HG03460 (cell line): ENCODE results near the gene TMEM259.
A peak's percentile ranks its signal among the peaks of the same experiment; 100 is the strongest.
"Not testable (repeated sequence)": the region's sequence is repeated elsewhere in the genome, so short reads cannot be mapped to it uniquely, and the experiment has no call there.

Experiments used
- ATAC-seq: cut with Tn5 transposase; IDR thresholded peaks from one replicate; pipeline ENCODE4 v1.9.1; 2021; ENCODE audit not compliant: unreplicated experiment

Gene TMEM259

DNA sequence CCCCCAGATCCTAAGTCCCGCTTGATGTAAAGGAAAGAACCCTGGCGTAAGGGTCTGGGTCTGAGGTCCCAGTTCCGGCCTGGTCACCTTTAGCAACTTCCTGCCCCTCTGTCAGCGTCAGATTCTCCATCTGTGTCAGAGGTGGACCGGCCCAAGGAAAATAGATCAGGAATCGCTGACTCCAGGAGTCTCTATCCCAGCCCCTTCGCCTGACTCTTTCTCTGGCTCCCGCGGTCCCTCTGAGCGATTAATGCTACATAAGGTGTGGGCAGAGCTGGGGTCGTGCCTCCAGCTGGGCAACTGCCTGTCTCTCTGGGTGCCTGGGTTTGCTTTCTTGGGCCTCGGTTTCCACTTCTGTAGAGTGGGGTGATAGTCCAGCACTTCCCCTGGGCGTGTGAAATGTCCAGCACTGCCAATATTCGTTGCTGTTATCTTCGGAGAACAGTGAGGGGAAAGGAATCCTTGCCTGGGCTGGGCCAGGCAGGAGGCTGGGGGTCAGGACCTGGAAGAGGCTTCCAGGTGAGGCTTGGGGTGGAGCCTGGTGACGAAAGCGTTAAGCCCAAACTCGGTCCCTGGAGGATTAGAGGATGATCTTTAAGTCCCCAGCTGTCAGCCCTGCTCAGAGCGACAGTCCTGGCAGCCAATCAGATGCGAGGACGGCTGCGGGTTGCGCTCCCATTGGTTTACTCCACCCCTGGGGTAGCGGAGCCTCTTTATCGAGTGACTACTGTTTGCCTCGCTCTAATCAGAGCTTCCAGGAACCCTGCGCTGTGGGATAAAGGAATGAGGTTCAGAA, 19.8 kb upstream of the TMEM259 start:
- ATAC-seq = peak; percentile 41

DNA sequence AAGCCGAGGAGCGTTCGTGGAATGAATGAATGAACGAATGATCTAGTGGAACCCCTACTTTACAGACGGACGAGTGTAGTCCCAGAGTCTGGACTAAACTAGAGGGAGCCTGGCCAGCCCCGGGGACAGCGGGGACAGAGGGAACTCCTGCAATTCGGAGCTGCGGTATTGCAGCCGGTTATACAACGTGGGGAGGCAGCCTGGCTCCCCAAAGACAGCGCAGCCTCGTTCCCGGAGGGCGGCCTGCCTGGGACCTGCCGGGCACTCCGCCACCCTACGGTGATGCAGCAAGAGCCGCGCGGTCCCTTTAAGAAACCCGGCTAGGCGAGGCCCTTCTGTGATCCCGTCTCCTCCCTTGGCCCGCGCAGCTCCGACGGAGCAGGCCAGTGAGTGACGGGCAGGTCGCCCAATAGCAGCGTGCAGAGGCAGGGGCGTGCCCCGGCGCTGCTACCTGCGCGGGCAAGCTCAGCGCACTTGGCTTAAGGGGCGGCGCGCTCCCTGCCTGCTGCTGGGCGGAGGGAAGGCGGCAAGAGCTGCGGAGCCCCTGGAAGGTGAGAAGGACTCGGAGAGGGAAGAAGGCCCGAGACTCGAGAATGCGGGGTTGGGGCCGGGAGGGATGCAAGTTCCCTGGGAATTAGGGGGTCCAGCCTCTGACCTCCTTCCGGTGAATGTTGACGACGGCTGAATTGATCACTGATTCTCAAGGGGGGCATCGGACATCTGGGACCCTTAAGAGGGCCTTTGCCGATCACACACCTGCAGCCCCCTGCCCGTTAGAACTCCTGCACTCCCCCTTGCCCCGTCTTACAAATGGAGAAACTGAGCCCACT, 18.9 kb upstream of the TMEM259 start, which contains the start of gene ABCA7:
TSS of gene ABCA7 (plus strand) at position 462 of the 830 bp plus-strand sequence. CDS start 1,255 bp downstream, outside the sequence.
- peak; percentile 65 for ATAC-seq

DNA sequence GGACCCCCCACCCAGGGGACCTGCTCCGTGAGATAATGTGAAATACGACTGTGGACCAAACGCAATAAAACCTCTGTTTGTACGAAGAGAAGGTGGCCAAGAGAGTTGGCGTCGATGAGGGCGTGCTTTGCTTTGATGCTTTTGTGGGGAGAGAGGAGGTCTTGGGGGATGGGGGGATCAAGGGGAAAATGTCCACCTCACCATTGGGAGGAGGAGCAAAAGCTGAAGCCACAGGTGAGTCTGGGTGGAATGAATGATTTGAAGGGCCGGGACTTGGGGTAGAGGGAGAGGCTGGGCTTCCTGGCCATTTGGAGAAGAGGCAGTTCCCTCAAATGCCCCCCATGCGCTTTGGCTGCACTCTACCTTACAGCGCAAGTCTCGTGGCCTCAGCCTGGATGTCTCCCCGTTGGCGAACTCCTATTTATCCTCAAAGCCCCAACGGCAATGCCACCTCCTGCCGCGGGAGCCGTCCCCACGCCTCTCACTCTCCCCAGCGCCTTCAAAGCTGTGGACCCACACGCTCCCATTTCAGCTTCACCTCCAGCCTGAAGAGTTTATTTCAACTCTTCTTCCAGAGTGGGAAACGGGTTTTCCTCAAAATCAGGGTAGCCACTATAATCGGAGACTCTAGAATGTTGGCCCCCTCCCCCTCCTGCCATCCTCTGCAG, 18.2 kb upstream of the TMEM259 start:
- ATAC-seq = no peak

DNA sequence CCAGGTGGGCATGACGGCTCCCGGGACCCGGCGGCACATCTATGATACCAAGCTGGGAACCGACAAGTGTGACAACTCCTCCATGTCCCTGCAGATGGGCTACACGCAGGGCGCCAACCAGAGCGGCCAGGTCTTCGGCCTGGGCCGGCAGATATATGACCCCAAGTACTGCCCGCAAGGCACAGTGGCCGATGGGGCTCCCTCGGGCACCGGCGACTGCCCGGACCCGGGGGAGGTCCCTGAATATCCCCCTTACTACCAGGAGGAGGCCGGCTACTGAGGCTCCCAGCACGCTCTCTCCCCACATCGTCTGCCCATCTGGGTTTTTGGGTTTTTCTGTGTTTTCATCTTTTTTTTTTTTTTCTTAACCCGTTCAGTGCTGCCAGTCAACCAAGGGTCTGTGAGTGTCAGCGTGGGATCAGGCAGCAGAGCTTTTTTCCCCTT, 16.7 kb upstream of the TMEM259 start:
- no peak for ATAC-seq

DNA sequence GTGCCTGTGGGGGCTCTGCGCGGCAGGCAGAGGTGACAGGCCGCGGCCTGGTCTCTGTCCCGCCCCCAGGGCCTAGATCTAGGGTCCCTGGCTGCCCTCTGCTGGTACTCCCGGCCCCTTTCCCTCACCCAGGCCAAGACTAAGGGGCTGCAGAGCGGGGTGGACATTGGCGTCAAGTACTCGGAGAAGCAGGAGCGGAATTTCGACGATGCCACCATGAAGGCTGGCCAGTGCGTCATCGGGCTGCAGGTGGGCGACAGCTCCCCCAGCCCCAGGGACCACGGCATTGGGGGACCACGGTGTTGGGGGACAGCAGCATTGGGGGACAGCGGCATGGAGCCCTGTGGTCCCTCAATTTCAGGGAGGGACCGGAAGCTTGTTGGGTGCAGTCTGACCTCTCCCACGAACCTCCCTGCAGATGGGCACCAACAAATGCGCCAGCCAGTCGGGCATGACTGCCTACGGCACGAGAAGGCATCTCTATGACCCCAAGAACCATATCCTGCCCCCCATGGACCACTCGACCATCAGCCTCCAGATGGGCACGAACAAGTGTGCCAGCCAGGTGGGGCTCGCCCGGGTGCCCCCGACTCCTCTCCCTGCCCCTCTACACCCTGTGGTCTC, 15.2 kb upstream of the TMEM259 start:
- ATAC-seq = no peak

DNA sequence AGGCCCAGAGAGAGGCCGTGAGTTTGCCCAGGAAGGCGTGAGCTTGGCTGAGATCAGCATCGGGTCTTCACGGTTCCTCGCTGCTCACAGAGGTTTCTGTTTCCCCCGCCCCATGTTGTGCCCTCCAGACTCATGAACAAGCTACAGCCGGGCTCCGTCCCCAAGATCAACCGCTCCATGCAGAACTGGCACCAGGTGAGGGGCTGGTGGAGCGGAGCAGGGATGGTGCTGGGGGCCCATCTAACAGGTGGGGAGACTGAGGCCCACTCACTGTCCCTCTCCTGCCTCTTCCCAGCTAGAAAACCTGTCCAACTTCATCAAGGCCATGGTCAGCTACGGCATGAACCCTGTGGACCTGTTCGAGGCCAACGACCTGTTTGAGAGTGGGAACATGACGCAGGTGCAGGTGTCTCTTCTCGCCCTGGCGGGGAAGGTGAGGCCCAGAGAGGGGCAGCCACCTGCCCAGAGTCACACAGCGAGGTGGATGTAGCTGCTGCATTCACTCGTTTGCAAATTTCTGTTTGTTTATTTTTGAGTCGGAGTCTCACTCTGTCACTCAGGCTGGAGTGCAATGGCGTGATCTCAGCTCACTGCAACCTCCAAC, 11.4 kb upstream of the TMEM259 start:
- ATAC-seq = no peak

DNA sequence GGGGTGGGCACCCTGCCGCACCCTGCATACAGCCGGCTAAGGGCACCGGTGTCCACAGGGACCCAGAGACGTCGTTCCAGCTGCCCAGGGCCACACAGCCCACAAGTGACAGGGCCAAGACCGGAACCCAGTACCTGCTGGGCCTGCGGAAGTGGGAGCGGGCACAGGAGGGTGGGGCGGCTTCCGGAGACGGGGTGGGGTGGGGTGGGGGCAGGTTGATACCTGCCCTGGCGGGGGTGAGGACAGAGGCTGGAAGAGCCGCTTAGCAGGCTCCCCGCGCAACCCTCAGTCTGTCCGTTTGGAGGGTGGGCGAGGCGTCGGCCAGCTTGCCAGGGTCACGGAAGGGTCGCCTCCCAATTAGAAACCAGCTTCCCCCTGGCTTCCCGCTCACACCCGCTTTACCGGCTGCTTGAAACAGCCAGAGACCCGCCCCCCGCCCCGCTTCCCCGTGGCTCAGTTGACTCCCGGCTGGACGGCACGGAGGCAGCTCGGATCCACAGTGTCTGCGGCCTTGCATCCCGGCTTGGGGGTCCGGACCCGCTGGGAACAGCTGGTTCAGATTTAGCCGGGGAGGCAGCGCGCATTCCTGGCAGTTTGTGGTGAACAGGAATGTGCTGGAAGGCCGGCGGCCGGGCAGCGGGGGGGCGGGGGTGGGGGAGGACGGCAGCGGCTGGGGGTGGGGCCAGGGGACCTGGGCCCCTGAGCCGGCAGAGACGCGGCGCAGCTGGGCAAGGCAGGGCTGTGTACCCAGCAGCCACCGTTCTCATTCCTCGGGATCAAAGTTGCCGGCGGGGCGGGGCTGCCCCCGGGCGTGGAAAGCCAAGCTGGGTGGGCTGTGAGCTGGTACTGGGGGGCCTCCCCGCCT, 7.4 kb upstream of the TMEM259 start:
- no peak for ATAC-seq

DNA sequence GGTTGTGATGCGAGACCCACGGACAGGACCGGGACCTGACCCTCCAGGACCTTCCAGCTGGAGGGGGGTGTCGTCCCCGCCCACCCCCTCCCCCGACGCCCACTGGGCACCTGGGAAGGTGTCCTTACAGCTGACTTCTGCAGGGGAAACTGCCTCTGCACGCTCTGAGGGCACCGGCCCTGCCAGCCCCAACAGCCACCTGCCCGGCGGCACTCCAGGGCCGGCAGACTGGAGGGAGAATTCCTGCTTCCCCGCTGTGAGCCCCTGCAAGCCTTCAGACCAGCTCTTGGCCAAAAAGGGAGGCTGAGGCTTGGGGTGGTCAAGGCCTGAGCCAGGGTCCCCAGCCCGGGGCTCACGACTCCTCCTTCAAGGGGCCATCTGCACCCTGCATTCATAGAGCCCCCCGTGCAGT, 6.7 kb upstream of the TMEM259 start:
- ATAC-seq = no peak

DNA sequence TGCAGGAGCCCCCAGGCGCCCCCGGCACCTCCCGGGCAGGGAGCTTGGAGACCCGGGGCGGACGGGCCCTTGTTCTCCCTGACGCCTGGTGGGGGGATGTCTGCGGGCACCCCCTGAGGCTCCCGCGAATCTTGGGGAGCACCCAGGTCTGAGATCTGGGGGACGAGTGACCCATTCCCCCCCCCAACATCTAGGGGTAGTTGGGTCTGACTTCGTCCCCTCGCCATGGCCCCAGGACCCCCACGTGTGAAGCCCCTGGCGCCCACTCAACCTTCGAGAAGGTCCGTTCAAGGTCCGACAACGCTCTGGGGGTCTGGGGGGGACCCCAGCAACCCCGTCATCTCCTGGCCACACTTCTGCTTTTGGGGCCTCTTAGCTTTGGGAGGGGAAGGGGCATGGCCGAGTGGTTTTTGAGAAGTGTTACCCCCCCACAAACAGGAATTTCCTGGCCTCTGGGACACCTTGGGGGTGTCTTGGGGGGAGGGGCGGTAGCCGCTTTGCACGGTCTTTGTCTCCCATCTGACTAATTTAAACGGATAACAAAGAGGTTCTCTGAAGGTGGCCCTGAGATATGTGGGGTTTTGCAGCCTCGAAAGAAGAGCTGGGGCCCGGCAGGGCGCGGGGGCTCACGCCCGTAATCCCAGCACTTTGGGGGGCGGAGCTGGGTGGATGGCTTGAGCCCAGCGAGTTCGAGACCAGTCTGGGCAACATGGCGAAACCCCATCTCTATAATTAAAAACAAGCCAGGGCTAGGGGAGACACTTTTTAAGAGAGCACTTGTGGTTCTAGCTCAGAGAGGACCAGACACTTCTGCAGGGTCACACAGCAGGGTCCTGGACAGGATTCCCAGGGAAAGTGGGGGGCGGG, 6.1 kb upstream of the TMEM259 start:
- ATAC-seq = no peak

DNA sequence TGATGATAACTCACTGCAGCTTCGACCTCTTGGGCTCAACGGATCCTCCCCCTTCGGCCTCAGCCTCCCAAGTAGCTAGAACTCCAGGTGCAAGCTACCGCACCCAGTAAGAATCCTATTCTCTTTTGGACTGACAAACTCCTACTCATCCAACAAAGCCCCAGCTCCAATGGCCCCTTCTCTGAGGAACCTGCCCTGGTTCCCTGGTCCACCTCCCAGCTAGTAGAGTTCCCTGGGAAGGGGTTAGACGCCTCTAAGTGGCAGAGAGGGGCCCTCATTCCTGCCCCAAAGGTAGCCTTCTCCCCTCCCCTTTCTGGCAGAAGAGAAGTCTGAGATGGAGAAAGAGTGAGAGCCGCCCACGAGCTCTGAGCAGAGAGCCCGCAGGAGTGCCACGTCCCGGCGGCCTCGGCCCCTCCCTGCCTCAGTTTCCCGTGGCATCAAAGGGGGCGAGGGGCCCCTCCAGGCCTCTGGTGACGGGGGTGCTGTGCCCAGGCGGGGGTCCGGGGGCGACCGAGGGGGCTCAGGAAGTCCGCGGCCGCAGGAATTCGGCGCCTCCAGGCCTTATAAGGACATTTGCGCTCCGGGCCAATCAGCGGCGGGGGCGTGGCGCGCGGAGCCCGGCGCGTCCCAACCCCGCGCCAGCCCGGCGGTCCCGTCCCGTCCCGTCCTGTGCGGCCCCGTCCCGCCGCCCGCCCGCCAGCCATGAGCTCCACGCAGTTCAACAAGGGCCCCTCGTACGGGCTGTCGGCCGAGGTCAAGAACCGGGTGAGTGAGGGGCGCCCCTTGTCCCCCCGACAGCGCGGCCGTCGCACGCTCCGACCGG, 5.2 kb upstream of the TMEM259 start, which contains the start of gene CNN2:
TSS of gene CNN2 (plus strand) at position 649 of the 823 bp plus-strand sequence. CDS start at position 703, 54 bp downstream.
- ATAC-seq = no peak

DNA sequence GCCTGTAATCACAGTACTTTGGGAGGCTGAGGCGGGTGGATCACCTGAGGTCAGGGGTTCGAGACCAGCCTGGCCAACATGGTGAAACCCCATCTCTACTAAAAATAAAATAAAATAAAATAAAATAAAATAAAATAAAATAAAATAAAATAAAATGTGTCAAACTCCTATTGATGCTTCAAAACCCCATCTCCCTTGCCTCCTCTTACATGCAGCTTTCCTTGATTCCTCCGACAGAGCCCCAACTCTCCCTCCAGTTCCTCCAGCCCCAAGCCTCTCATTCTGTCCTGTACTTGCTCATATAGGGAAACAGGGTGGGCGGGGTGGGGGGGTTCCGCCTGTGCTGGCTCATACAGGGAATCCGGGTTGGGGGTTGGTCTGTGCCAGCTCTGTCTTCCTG, 4.2 kb upstream of the TMEM259 start:
- ATAC-seq = not testable (repeated sequence)

DNA sequence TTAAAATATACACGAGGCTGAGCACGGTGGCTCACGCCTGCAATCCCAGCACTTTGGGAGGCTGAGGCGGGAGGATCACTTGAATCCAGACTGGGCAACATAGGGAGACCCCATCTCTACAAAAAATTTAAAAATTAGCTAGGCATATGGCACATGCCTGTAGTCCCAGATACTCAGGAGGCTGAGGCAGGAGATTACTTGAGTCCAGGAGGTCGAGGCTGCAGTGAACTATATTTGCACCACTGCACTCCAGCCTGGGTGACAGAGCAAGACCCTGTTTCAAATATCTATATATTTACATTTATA, 2.9 kb upstream of the TMEM259 start:
- ATAC-seq = not testable (repeated sequence)

DNA sequence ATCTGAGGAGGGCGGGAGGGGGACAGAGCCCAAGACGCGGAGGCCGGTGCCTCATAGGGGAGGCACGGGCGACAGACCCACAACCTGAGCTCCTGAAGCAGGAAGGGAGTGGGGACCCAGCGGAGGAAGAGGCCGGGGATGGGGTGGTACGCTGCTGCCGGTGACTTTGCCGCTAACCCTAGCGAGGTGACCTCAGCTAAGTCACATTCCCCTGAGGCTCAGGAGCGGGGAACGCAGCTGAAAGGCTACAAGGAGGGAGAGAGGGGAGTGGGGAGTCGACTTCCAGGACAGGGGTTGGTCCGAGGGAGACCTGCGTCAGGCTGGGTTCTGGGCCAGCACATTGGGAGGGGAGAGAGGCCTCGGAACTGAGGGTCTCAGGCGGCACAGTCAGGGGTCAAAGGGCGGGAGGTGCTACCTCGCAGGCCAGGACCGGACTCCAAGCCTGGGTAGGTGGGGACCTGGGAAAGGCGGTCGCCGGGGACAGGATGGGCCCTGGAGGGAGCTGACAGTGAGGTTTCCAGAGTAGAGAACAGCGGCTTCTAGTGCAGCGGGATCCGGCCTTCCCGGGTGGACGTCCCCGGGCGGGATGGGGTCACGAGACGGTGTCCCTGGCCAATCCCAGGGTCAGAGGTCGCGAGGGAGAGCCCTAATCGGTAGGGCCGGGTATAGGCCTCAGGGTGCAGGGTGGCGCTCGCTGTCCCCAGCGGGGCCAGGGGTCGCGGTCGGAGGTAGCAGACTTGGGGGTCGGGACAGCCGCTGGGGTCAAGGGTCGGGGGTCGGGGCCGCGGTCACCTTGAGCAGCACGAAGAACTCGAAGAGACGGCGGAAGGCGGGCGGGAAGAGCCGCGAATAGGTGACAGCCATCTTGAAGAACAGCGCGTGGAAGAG, 699 bp downstream of the TMEM259 start:
- no peak for ATAC-seq

DNA sequence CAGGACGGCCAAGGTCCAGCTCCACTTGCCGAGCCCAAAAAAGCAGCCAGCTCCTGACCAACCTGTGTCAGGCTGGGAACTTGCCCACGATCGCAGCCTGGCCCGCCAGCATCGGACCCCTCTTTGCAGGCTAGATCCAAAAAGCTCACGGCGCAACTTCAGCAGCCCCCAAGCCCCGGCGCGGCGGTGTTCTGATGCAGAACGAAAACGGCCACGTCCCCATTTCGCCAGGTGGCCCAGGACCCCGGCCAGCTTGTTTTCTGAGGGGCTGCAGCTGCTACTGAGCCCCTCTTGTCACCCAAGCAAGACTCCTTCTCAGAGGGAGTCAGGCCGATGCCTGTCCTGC, 1.3 kb downstream of the TMEM259 start:
- ATAC-seq = no peak

DNA sequence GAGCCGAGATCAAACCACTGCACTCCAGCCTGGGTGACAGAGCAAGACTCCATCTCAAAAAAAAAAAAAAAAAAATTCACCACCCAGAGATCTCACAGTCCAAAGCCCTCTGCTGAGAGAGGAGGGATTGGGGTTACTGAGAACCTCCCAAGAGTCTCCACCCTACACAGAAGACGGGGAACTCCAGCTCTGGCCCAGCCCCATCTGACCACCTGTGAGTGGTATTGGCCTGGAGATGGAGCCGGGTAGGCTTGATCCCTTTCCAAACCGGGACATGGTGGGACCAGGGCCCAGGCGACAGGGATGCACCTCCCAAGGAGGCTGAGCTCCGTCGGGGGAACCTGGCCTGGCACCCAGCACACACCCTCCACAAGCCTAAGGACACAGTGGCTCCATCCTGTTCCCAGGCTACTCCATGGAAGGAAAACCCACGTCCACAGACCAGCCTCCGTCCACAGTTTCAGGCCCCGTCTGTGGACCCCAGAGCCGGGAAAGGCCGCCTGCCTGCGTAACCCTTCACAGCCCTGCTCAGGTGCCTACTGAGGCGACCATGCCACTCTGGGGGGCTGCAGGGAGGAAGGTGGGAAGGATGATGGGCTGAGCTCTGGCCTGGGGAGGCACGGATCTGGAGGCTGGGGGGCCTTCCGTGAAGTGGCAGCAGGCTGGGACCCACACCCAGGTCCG, 1.8 kb downstream of the TMEM259 start:
- ATAC-seq = no peak

DNA sequence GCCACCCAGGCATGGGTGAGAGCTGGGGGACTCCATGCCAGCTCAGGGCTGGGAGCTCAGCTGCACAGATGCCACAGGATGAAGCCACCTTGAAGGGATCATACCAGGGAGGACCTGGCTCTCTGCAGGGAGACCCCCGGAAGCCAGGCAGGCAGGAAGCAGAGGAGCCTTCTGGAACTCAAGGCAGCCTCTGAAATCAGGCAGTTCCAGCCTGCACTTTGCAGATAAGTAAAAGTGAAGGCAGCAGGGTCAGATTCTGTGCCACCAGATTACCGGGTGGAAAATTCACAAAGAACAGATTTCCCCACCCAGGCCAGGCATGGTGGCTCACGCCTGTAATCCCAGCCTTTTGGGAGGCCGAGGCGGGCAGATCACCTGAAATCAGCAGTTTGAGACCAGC, 2.5 kb downstream of the TMEM259 start:
- ATAC-seq = no peak
